ENCODE data around the gene NLRC5. TPM values are rescaled to one million over a fixed set of nuclear protein-coding genes. Genes with fewer than 3 reads are reported as not detected.

The NLRC5 gene
- total and polyA plus RNA-seq, 9 of the 15 experiments (the other 6 are each of a cell fraction or from before 2014, with no cell fraction given), result 0.59 to 0.71 TPM; not detected in 7

DNA sequence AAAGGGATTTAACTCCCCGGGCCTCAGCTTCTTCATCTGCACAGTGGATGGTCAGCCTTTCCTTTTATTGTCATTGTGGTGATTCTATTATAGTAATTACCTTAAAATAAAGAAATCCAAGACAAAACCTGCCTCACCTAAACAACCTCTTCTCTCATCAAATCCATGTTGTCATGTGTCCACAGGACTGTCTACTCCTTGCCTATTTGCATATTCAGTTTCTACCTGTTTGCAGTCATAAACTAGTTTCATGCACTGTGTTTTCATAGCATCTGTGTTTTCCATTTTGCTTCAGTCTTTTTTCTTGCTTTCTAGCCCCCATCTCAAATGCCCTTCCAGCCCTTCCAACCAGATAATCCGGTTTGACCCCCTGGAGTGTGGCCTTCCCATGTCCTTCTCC, 58.7 kb downstream of the NLRC5 start:
- no peak for TF ChIP-seq U2AF2 (optimal IDR thresholded peaks at IDR 0.05; ENCODE audit: low read depth, low read length)
- no peak for TF ChIP-seq PCBP1 (IDR thresholded peaks at IDR 0.05; ENCODE audit: low read depth, low read length, poor library complexity, severe bottlenecking)
- no peak for TF ChIP-seq SUPT5H (IDR thresholded peaks at IDR 0.05)
- in situ Hi-C loops (cut with MboI) (no loop called here), intact Hi-C loops (cut with micrococcal nuclease) (no loop called here)
- Histone ChIP-seq H3K9ac (ENCODE audit: insufficient read depth in 1 of 2, low read depth in 2 of 2, low read length in 2 of 2) (no peak overlapping the region), H4K20me1 (replicated peaks; ENCODE audit: control insufficient read depth, insufficient read depth, low read length) (no peaks in the 10 kb centered on the region), H3K36me3 (ENCODE audit: control insufficient read depth, insufficient read depth, low read length) (no peaks in the 10 kb centered on the region), H3K4me2 (ENCODE audit: insufficient read depth, low read length) (no peak overlapping the region), H3K4me3 (no peak overlapping the region), H2AFZ (ENCODE audit: low read depth, low read length) (no peak overlapping the region), H3K27ac (ENCODE audit: extremely low read depth, low read depth, low read length) (no peak overlapping the region), H3K27me3 (ENCODE audit: control insufficient read depth in 2 of 2, insufficient read depth in 2 of 2, low read length in 2 of 2) (peaks cover 17 to 41% of the 10 kb centered on the region in 2 experiments), H3K9me1 (ENCODE audit: control insufficient read depth, insufficient read depth, low read length) (no peaks in the 10 kb centered on the region), H3K79me2 (ENCODE audit: control insufficient read depth, insufficient read depth, low read length) (no peaks in the 10 kb centered on the region), H3K9me3 (replicated peaks; ENCODE audit: control insufficient read depth, insufficient read depth, low read depth, low read length) (no peaks in the 10 kb centered on the region), H3K4me1 (replicated peaks in 1 of 2; ENCODE audit: control insufficient read depth in 2 of 2, insufficient read depth in 2 of 2, low read length in 2 of 2) (no peaks in the 10 kb centered on the region; a peak in 1 of 5 replicates)
- CTCF ChIA-PET (ENCODE audit: low intra/inter-chr PET ratio), result no interaction called here
- POLR2A ChIA-PET, result no interaction called here
- DNase-seq (ENCODE audit: extremely low read depth in 1 of 4, low spot score in 3 of 4) (no peak), FAIRE-seq (no peak), ATAC-seq (no peak)
- no TSS peak for BruUV-seq (replicated peaks)
- whole genome bisulfite sequencing (ENCODE audit: insufficient coverage, low coverage, missing lambda C conversion rate), result 0% methylated on average over 2 of the region's 2 CpGs

DNA sequence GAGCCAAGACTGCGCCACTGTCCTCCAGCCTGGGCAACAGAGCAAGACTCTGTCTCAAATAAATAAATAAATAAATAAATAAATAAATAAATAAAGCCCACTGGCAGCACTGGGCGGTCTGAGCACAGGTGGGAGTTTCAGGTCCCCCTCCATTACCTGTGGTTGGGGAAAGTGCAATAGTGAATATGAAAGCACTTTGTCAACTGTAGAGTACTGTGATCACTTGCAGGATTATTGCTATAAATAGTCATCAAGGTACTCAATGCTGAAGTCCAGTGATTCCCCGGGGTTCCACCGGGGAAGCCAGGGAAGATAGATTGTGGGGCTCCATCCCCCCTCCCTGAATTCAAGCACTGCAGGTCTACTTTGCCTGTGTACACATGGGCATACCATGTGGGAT, 60.3 kb downstream of the NLRC5 start:
- H4K20me1 ChIP-seq (replicated peaks; ENCODE audit: control insufficient read depth, insufficient read depth, low read length), result no peaks in the 10 kb centered on the region
- intact Hi-C loops (cut with micrococcal nuclease) (no loop called here), in situ Hi-C loops (cut with MboI) (no loop called here)
- 26% methylated on average over 4 of the region's 4 CpGs for WGBS (ENCODE audit: insufficient coverage, low coverage, missing lambda C conversion rate)
- no peaks in the 10 kb centered on the region for H3K9me1 ChIP-seq (ENCODE audit: control insufficient read depth, insufficient read depth, low read length)
- POLR2A ChIA-PET, result no interaction called here
- no TSS peak for BruUV-seq (replicated peaks)
- H2AFZ ChIP-seq (ENCODE audit: low read depth, low read length), result no peak overlapping the region
- FAIRE-seq (no peak), ATAC-seq (no peak), DNase-seq (ENCODE audit: extremely low read depth in 1 of 4, low spot score in 3 of 4) (no peak)
- no peak overlapping the region for H3K9ac ChIP-seq (ENCODE audit: insufficient read depth in 1 of 2, low read depth in 2 of 2, low read length in 2 of 2)
- no peaks in the 10 kb centered on the region for H3K79me2 ChIP-seq (ENCODE audit: control insufficient read depth, insufficient read depth, low read length)
- no peaks in the 10 kb centered on the region for H3K9me3 ChIP-seq (replicated peaks; ENCODE audit: control insufficient read depth, insufficient read depth, low read depth, low read length)
- no peak overlapping the region for H3K4me2 ChIP-seq (ENCODE audit: insufficient read depth, low read length)
- no peak overlapping the region for H3K4me3 ChIP-seq
- H3K27ac ChIP-seq (ENCODE audit: extremely low read depth, low read depth, low read length), result no peak overlapping the region
- H3K36me3 ChIP-seq (ENCODE audit: control insufficient read depth, insufficient read depth, low read length), result no peaks in the 10 kb centered on the region
- no peaks in the 10 kb centered on the region; a peak in 1 of 5 replicates for H3K4me1 ChIP-seq (replicated peaks in 1 of 2; ENCODE audit: control insufficient read depth in 2 of 2, insufficient read depth in 2 of 2, low read length in 2 of 2)
- CTCF ChIA-PET (ENCODE audit: low intra/inter-chr PET ratio), result no interaction called here
- peaks cover 28 to 46% of the 10 kb centered on the region in 2 experiments for H3K27me3 ChIP-seq (ENCODE audit: control insufficient read depth in 2 of 2, insufficient read depth in 2 of 2, low read length in 2 of 2)
- no peak for TF ChIP-seq KLF6 (CRISPR knock-in tag; IDR thresholded peaks at IDR 0.05; ENCODE audit: borderline replicate concordance)
- TF ChIP-seq, protein P1, sequence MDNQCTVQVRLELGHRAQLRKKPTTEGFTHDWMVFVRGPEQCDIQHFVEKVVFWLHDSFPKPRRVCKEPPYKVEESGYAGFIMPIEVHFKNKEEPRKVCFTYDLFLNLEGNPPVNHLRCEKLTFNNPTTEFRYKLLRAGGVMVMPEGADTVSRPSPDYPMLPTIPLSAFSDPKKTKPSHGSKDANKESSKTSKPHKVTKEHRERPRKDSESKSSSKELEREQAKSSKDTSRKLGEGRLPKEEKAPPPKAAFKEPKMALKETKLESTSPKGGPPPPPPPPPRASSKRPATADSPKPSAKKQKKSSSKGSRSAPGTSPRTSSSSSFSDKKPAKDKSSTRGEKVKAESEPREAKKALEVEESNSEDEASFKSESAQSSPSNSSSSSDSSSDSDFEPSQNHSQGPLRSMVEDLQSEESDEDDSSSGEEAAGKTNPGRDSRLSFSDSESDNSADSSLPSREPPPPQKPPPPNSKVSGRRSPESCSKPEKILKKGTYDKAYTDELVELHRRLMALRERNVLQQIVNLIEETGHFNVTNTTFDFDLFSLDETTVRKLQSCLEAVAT (IDR thresholded peaks at IDR 0.05), result no peak
- TF ChIP-seq GATAD2B (IDR thresholded peaks at IDR 0.05; ENCODE audit: borderline replicate concordance), result no peak
- TF ChIP-seq, protein P2, sequence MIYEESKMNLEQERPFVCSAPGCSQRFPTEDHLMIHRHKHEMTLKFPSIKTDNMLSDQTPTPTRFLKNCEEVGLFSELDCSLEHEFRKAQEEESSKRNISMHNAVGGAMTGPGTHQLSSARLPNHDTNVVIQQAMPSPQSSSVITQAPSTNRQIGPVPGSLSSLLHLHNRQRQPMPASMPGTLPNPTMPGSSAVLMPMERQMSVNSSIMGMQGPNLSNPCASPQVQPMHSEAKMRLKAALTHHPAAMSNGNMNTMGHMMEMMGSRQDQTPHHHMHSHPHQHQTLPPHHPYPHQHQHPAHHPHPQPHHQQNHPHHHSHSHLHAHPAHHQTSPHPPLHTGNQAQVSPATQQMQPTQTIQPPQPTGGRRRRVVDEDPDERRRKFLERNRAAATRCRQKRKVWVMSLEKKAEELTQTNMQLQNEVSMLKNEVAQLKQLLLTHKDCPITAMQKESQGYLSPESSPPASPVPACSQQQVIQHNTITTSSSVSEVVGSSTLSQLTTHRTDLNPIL (CRISPR knock-in tag; IDR thresholded peaks at IDR 0.05), result no peak
- no peak for TF ChIP-seq PCBP1 (IDR thresholded peaks at IDR 0.05; ENCODE audit: low read depth, low read length, poor library complexity, severe bottlenecking)
- TF ChIP-seq ZNF589 (CRISPR knock-in tag; IDR thresholded peaks at IDR 0.05; ENCODE audit: low read depth), result no peak
- TF ChIP-seq ZNF551 (CRISPR knock-in tag; IDR thresholded peaks at IDR 0.05), result no peak
- TF ChIP-seq, protein P3, sequence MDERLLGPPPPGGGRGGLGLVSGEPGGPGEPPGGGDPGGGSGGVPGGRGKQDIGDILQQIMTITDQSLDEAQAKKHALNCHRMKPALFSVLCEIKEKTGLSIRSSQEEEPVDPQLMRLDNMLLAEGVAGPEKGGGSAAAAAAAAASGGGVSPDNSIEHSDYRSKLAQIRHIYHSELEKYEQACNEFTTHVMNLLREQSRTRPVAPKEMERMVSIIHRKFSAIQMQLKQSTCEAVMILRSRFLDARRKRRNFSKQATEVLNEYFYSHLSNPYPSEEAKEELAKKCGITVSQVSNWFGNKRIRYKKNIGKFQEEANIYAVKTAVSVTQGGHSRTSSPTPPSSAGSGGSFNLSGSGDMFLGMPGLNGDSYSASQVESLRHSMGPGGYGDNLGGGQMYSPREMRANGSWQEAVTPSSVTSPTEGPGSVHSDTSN (CRISPR knock-in tag; IDR thresholded peaks at IDR 0.05; ENCODE audit: low read depth), result no peak
- TF ChIP-seq, protein P3 (tag; conservative IDR thresholded peaks at IDR 0.05; ENCODE audit: low read depth), result no peak
